GM18511 (cell line): ENCODE measurements around the gene ARNT2.

Source experiments
- ATAC-seq: cut with Tn5 transposase; IDR thresholded peaks from one replicate; pipeline ENCODE4 v1.9.1; 2021; ENCODE audit warnings: mild to moderate bottlenecking, moderate library complexity; ENCODE audit not compliant: unreplicated experiment

ARNT2 gene

DNA sequence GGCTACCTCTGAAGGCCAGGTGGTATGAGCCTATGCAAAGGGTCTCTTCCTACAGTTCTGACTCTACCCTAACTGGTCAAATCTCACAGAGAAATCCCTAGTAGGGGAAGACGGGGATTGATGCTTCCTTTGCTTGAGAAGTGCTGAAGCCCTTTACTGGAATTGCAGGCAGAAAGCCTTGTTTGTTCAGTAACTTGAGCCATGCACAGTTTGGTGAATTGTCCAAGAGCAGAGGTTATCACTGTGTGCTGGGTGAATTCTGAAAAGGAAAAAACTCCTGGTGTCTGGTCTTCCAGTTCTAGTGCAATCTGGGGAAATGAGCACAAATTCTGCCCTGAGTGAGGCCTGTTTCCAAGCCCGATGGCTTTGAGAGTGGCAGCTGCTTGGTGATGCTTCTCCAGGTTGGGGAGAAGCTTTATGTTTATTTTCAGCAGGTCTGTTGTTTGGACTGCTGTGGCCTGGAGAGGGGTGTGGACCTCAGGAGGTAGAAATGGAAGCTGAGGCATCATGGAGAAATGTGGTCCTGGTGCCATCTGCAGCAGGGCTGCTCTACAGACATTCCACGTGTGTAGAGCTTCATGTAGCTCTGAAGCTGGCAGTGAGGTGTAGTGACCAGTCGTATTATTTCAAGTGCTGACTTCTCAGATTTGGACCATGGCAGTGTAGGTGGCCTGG lies 60.9 kb downstream of the ARNT2 start:
- ATAC-seq = no peak

DNA sequence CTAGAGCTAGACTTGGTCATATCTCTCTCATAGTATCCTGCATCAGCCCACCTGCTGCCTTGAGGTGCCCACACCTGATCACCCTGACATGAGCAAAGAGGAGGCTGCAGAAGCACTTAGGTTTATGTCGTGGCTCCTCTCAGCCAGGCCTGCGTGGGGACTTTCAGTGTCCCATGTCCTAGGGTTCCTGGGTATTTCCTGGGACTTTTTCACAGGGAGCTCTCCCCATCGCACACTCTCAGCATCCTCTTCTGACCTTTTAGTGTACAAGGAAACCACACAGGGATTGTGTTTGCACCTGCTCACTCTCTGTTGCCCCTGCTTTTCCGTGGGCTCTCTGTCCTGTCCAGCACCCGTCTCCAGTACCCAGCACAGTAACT lies 61.4 kb downstream of the ARNT2 start:
- no peak for ATAC-seq

DNA sequence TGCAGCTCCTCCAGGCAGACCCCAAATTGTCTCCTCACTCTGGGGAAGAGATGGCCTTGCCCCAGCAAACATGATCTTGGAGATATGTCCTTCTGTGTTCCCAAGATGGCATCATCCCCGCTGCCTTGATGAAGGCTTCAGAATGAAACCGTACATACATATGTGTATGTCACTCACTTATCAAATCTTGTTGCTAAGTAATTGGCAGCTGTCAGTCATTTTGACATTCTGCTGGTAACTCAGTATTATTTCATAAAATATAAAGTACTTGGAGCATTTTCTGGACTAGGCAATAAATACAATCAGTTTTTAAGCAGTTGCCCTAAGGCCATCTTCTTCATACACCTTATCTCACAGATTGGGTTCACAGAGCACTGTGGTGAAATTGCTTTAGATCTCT lies 62.4 kb downstream of the ARNT2 start:
- no peak for ATAC-seq

DNA sequence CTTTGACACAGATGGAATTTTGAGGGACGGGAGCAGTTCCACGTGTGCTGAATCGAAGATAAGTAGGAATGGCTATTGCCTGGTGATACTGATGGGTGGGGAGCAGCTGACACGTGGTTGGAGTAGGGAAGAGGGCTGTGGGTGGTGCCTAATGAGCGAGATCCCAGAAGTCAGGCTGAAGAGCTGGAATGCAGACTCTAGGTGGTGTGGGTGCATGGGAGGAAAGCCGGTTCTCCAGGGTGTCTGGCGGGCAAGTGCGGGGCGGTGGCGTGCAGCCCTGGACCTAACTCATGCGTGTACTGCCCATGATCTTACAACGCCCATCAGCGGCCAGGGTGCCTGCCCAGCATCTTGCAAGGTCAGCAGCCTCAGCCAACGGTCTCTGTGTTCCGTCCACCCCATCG lies 63.1 kb downstream of the ARNT2 start:
- ATAC-seq = no peak

DNA sequence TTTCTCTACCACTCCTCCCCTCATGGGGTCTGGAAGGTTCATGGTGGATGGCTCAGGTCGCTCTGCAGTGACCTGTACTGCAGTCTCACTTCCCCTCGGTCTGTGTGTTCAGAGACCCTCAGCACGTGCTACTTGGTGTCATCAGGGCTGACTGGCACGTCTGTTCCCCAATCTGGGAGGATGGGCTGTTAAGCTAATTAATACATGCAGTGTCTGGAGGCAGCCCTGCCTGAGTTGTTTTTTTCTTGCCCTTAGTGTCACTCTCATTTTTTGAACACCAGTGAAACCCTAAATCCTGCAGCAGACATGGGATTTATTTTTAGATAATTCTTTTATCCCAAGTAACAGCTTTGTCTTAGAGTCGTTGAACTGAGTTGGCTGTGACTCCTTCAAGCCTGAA lies 64.6 kb downstream of the ARNT2 start:
- no peak for ATAC-seq

DNA sequence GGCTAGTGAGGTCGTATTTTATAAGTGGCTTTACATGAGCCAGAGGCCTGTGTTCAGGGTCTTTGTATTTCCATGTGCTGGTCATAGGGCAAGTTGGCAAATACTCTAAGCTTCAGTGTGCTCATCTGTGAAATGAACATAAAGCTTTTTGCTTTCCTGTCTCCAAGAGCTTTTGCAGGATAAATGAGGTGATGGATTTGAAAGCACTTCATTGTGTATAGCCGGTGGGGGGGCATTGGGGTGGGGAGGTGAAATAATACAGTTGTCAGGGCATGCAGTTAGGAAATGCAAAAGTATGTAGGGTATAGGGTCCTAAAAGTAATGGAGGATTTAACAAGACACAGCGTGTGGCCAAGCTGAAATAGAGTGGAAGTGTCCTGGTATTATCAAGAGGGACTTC lies 67.7 kb downstream of the ARNT2 start:
- no peak for ATAC-seq

DNA sequence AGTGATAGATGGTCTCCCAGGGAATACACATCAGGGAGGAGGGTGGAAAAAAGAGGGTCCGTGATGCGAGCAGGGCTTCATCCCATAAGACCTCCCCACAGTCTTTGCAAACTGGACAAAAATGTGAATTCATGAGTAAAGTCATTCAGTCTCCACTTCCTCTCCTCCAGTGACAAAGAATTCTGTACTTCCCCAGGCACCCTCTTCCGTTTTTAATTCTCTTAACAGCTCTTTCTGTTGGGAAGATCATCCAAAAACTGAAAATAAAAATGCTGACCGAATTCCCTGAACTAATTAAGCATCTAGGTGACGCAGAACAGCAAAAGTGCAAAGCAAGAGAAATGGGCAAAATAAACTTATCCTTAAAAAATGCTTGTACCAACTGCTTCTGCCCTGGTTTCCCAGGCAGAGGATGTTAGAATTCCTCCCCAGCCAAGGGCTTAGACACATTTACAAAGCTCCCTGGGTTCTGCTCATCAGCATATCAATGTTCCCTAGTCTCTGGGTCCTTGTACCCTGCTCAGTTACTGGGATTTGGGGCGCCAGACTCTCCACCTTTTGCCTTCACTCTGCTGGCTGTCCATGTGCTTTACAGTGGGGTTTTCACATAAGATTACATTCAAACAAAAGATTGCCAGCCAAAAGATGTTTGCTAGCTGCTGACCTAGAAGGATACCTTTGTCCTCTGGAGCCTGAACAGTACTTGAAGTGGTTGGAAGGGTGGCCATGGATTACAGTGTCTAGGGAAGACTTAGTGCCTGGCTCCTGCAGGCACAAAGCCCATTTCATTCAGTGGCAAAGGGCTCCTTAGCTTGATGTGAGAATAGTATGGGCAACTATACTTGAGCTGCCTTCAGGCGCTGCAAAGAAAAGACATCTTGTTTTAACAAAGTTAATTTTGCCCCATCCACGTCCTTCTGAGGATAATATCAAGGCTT lies 69.4 kb downstream of the ARNT2 start:
- no peak for ATAC-seq

DNA sequence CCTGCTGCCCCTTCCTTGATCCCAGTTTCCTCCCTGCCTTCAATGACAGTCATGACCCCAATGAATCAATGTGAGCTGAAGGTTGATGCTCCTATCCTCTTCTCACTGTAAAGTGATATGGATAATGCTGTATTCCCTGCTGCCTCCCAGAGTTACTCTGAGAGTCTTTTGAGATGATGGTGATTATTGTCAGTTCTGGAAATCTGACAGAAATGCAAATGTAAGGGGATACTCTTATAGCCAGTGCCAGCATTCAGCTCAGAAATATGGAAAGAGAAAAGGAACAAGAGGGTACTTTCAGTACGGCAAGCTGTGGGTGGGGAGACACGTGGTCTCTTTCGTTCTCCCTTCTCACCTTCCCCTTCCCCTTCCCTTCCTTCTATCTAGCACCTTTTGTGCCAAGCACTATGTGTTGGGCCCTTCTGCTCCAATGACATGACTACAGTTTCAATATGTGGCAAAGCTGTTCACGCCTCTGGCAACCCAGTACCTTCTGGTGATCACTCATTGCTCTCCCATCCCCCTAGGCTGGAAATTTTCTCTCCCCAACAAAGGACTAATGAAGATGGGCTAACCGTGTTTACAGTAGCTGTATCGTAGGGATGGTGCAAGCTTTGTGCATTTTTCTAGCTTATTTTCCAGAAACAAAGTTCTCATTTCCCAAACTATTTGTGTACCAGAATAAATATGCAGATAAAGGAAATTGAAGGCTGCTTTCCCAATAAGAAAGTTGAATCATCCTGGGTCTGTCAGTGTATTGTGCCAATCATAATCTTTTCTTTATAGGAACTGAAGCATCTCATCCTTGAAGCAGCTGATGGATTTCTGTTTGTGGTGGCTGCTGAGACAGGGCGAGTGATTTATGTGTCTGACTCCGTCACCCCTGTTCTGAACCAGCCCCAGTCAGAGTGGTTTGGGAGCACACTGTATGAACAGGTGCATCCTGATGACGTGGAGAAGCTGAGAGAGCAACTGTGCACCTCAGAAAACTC lies 70.3 kb downstream of the ARNT2 start:
- no peak for ATAC-seq

DNA sequence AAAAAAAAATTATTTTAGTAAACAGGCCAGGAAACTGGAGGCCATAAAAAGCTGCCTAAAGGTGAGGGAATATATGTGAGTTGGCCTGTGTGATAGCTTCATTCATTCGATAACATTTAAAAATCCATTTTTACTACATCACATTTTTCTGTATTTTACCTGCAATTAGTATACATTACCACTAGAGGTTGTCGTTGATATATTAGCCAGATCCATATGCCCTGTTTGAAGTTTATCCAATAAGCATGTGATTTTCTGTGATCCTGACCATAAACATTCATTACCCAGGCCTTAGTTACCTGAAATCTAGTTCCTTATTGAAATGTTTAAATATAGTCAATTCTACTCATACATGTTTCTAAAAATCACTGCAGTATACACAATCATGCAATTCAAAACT lies 71.4 kb downstream of the ARNT2 start:
- ATAC-seq = no peak

DNA sequence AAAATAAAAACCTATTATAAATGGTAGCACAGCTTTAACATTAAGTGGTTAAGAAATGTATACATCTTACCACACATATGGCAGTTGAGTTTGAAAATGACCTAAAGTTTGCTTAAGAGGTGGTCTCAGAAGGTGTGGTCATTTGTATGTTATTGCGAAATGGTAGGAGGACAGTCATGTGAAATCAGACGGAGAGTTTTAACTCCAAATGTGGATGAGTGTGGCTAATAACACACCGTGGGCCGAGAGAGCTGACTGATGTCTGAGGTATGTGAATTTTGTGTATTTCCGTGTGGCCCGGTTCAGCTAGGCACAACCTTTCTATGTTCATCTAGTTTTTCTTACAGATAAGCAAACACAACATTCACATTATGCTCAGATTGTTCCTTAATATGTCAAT lies 71.9 kb downstream of the ARNT2 start:
- ATAC-seq = no peak

DNA sequence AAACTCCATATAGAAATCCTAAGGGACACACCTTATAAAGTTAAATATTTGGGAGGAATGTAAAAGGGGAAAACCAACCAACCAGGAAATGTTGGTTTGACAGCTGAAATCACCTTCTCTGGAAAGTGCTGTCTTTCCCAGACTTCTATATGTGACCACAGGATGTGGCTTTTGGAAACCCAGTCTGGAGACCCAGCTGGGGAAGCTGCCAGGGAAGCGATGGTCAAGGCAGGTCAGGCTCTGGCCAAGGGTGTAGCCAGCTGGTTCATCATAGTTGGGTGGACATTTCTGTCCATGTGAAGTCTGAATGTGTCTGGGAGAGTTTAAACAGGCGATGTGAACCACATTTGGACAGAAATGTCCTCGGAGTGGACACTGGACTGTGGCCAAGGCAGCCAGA lies 73.9 kb downstream of the ARNT2 start:
- ATAC-seq = no peak

DNA sequence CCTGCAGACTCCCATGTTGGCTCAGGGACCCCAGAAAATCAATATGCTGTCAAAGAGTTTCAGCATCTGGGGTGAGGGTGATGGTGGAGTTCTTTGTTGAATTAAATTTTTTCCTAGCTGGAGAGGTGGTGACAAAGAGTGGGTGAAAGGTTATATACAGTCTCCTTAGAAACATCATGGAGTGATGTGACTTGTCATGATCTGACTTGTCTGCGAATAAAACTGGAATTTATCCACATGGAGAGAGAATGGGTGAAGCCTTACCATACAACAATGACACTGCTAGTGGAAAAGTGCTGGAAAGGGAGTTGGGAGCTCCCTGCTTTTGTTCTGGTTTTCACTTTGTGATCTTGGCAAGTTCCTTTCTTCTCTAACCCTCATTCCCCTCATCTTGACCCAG lies 75.0 kb downstream of the ARNT2 start:
- no peak for ATAC-seq

DNA sequence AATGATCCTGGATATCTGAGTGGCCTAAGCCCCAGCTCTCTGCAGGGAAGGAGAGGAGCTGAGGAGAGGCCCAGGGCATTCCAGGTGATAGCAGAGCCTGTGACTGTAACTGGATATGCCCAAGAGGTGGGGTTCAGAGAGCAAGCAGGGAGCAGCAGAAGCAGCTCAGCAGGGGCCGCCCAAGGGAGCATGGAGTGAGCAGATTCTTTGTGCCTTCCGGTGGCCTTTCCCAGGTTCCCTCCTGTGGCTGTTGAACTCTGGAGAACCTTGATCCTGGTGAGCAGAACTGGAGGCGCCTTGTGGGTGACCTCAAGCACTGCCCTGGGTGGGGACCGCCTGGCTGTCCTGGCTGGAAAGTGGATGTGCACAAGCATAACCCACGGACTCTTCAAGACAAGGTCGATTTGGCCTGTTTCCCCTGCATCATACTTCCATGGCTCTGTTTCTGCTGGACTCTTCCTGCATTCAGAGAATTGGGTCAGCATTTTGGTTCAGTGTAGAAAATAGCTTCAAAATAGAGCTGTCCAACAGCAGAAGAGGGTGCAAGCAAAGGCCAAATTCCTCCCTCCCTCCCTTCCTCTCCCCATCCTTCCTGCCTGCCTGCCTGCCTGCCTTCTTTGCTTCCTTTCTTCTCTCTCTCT lies 76.1 kb downstream of the ARNT2 start:
- ATAC-seq = no peak

DNA sequence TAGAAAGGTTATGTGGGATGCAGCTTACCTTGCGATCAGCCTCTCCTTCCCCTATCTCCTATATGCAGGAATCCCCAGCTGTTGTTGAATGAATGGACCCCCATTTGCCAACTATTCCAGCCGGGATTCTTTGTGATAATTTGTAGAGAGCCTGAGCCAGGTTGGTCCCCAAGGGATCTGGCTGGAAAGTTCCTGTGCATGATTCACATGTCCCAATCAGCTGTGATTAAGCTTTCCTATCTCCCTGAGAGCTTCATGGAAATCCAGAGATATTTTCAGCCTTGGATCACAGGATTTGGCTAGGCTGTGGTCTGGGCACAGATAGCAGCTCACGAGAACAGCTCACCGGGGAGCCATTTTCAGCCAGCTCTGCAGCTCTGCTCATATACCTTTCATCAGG lies 76.7 kb downstream of the ARNT2 start:
- no peak for ATAC-seq

DNA sequence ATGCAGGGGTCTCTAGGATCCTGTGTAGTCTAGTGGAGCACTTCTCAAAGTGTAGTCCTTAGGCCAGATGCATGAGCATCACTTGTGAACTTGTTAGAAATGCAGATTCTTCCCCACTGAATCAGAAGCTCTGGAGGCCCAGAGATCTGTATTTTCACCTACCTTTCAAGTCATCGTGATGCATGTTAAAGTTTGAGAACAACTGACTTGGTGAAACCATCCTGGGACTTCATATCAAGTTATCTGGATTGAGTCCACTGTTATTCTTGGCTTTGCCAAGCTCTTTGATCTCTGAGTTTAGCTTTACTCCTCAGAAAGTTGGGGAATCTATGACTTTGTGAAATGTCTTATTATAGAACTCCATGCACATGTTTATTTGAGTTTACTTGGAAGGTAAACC lies 78.5 kb downstream of the ARNT2 start:
- ATAC-seq = no peak

DNA sequence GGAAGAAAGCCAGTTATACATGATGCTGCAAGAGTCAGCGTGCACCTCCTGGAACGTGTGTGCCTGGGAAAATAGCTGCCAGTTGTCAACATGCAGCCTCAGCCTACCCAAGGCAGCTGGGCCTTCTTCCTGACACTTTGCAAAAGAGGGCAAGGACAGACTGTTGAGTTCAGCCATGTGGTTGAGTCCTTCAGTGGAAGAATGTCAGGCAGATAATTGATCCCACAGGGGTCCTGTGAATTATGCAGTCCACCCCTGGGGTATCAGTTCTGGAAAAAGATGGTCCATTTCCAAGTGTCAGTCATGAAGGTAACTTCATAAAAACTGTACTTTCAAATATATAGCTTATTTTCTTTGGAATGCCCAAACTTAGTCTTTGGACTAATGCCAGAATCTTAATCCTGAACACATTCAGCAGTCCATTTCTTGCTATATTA lies 79.6 kb downstream of the ARNT2 start:
- ATAC-seq = no peak

DNA sequence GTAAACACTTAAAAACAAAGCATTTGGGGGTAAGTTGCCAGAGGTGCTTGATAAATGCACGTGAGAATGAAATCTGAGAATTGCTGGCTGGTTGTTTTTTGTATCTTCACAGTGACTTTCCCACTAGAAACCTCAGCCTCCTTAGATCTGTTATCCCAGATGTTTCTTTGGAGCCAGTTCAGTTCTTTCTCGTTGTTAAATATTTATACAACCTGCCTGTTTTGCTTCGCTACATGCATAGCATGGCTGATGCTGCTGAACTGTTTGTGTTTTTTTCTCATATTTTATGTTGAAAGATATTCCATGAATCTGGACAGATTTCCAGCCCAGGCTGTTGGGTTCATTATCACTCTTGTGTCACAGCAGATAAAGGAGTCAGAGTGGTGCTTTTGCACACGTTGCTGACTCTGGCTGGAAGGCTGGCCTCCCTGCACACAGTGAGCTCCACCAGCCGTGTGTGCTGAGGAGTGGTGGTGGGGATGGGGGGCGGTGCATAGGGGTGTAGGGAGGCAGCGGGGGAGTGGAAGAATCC lies 80.2 kb downstream of the ARNT2 start:
- ATAC-seq = no peak

DNA sequence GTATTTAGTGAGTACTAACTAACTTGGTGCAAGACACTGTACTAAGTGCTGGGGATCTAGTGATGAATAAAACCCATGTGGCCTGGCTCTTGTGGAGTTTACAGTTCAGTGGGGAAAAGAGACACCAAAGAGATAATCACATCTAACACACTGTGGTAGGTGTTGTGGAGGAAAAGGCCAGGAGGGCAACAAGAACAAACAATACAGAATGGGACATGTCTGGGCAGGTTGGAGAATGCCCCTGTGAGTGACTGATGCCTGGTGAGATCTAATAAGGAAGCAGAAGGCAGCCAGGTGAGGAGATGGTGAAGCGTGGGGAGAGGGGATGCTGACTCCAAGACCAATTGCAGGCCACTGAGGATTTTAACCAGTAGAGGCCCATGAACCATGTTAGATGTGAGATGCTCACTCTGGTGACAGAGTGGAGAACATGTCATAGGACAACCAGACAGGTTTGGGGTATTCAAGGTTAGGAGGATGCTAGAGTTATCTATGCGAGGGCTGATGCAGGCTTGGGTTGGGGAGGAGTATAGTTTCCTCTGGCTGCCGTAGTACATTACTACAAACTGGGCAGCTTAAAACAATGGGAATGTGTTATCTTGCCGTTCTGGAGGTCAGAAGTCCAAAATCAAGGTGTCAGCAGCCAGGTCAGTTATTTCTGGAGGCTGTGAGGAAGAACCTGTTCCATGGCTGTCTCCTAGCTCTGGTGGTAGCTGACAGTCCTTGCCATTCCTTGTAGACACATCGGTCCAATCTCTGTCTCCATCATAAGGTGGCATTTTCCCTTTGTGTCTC lies 81.4 kb downstream of the ARNT2 start:
- ATAC-seq = no peak

DNA sequence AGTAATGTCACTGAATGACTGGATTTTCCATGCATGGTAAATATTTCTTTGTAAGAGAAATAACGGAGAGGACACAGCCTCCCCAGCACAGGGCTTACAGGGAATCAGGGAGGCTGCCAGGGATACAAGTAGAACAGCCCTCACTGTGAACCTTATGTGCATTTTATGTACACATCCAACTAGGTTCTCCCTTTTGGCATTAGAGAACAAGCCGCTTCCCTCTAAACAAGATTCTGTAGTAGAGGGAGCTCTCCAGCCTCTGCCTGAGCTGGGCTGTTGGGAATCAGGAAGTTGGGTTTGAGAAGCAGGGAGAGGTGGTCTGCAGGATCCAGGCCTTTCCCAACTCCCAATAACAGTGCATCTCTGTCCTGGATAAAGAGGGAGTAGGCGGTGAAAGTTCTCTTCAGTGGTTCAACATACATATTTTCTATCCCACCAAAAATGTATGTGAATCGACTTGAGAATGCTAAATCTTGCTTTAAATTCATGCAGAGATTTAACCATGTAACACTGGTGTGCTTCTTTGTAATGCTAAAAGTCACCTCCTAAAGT lies 83.7 kb downstream of the ARNT2 start:
- ATAC-seq = no peak
